ENCODE data around the gene TBL3. TPM values are rescaled to one million over a fixed set of nuclear protein-coding genes. Genes with fewer than 3 reads are reported as not detected.
A peak's percentile ranks its signal among the peaks of the same experiment; 100 is the strongest.
"Not testable (repeated sequence)": the region's sequence is repeated elsewhere in the genome, so short reads cannot be mapped to it uniquely, and the experiment has no call there.

The TBL3 gene
- total and polyA plus RNA-seq, 11 donors = 19.3 to 68.7 (median 22.0) TPM

DNA sequence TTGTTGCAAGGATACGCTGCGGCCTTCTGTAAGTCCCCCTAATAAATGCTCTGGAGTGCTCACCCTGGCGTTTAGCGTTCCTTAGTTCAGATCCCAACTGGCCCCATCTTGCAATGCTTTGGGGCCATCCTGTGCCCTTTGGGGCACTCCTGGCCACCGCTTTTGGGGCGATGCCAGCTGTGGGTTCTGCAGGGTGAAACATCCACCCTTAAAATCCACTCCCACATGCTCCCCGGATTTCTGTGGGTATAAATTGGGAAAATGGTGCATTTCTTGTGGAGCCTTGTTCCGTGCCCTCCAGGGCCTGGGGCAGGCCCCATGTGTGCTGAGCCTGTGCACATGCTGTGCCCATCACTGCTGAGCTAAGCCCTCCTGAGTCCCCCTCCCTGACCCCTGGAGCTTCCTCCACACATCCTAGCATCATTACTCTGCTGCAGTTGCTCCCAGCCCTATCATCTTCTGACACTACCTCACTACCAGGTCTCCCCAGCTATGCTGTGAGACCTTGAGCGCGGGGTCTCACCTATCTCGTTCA is 34.8 kb upstream of the TBL3 start:
- no peaks in the 10 kb centered on the region for H3K9me3 ChIP-seq
- intact Hi-C loops (cut with DNase I) = loop anchor here in 1 of 10 donors (5.0 kb wide), 1 partner anchor 75 kb away; no protein-coding TSS in a partner anchor
- H3K4me1 ChIP-seq = peaks cover 0 to 20% (median 7%) of the 10 kb centered on the region in 12 donors
- H3K27me3 ChIP-seq = no peaks in the 10 kb centered on the region
- no peak for TF ChIP-seq POLR2A (IDR thresholded peaks at IDR 0.05)
- TF ChIP-seq, protein P1, sequence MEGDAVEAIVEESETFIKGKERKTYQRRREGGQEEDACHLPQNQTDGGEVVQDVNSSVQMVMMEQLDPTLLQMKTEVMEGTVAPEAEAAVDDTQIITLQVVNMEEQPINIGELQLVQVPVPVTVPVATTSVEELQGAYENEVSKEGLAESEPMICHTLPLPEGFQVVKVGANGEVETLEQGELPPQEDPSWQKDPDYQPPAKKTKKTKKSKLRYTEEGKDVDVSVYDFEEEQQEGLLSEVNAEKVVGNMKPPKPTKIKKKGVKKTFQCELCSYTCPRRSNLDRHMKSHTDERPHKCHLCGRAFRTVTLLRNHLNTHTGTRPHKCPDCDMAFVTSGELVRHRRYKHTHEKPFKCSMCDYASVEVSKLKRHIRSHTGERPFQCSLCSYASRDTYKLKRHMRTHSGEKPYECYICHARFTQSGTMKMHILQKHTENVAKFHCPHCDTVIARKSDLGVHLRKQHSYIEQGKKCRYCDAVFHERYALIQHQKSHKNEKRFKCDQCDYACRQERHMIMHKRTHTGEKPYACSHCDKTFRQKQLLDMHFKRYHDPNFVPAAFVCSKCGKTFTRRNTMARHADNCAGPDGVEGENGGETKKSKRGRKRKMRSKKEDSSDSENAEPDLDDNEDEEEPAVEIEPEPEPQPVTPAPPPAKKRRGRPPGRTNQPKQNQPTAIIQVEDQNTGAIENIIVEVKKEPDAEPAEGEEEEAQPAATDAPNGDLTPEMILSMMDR (IDR thresholded peaks at IDR 0.05) = no peak
- H3K36me3 ChIP-seq = peaks cover 0 to 46% (median 38%) of the 10 kb centered on the region in 9 donors
- no peak overlapping the region for H3K27ac ChIP-seq
- no peak overlapping the region for H3K4me3 ChIP-seq
- no peak for ATAC-seq
- WGBS, 4 donors = 94 to 95% (median 95%) methylated on average over 11 of the region's 11 CpGs
- no peak for DNase-seq

DNA sequence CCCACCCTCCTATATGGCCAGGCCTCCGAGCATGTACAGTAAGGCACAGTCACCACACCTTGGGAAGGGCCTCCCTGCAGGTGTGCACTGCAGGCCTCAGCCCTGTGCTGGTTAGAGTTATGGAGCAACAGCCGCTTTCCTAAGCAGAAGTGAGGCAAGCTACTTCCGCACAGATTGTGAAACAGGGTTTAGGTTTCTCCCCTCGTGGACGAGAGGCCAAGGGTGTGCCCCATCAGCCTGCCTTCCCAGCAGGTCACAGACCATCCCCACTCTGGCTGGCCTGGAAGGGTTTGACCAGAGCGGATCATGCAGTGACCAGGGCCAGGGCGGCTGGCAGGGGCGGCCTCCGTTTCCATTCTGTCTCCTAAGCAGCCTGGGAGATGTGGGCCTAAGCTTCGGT is 33.5 kb upstream of the TBL3 start:
- H3K9me3 ChIP-seq = no peaks in the 10 kb centered on the region
- 92 to 99% (median 94%) methylated on average over 10 of the region's 10 CpGs for WGBS, 4 donors
- peaks cover 0 to 46% (median 38%) of the 10 kb centered on the region in 9 donors for H3K36me3 ChIP-seq
- intact Hi-C loops (cut with DNase I) = loop anchor here in 1 of 10 donors (5.0 kb wide), 1 partner anchor 76 kb away; no protein-coding TSS in a partner anchor
- H3K4me3 ChIP-seq = no peak overlapping the region
- ATAC-seq = no peak
- H3K27ac ChIP-seq = peak overlapping the region in 1 of 12 donors; percentile 75
- DNase-seq = peak in 2 of 5 donors; percentile 36 to 71
- no peak for TF ChIP-seq POLR2A (IDR thresholded peaks at IDR 0.05)
- TF ChIP-seq, protein P1 (IDR thresholded peaks at IDR 0.05) = no peak
- peaks cover 0 to 27% (median 13%) of the 10 kb centered on the region in 12 donors for H3K4me1 ChIP-seq
- no peaks in the 10 kb centered on the region for H3K27me3 ChIP-seq

DNA sequence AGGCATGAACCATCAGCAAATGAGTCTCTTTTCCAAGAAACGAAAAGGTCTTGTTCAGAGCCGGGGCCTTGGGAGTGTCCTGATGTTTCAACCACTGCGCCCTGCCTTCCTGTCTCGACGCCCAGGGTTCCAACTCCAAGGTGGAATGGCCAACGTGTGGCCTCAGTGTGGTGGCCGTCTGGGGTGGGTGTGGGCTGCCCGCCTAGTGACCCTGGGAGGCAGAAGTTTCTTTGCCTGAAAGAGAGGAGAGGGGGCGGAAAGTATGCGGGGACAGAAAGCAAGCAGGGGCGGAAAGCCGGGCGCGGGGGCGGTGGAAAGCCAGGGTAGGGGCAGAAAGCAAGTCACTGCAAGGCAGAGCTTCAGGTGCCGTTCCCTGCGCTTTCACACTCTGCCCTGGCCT is 32.9 kb upstream of the TBL3 start:
- ATAC-seq = no peak
- Histone ChIP-seq H3K36me3 (peaks cover 0 to 46% (median 38%) of the 10 kb centered on the region in 9 donors), H3K27me3 (no peaks in the 10 kb centered on the region), H3K4me1 (peaks cover 0 to 33% (median 16%) of the 10 kb centered on the region in 12 donors), H3K4me3 (no peak overlapping the region), H3K9me3 (no peaks in the 10 kb centered on the region), H3K27ac (peak overlapping the region in 1 of 12 donors; percentile 75)
- intact Hi-C loops (cut with DNase I) = loop anchor here in 1 of 10 donors (5.0 kb wide), 1 partner anchor 77 kb away; no protein-coding TSS in a partner anchor
- TF ChIP-seq, protein P1 (IDR thresholded peaks at IDR 0.05) = no peak
- no peak for TF ChIP-seq POLR2A (IDR thresholded peaks at IDR 0.05)
- 92 to 95% (median 93%) methylated on average over 17 of the region's 17 CpGs for WGBS, 4 donors
- DNase-seq = no peak

DNA sequence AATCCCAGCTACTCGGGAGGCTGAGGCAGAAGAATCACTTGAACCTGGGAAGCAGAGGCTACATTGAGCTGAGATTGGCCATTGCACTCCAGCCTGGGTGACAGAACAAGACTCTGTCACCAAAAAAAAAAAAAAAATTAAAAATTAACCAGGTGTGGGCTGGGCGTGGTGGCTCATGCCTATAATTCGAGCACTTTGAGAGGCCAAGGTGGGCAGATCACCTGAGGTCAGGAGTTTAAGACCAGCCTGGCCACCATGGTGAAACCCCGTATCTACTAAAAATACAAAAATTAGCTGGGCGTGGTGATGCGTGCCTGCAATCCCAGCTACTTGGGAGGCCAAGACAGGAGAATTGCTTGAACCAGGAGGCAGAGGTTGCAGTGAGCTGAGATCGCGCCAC is 32.0 kb upstream of the TBL3 start:
- H3K4me3 ChIP-seq, ATAC-seq, H3K27me3 ChIP-seq, H3K9me3 ChIP-seq, H3K27ac ChIP-seq, DNase-seq: not testable (repeated sequence)
- 93 to 97% (median 96%) methylated on average over 8 of the region's 8 CpGs for WGBS, 4 donors
- intact Hi-C loops (cut with DNase I) = loop anchor here in 2 of 10 donors (5.0 kb wide), 2 partner anchors 78 to 158 kb away; partner anchors contain the start of genes NUBP2 (in 1 of the 2) and SPSB3 (in 1 of the 2)
- H3K4me1 ChIP-seq = peaks cover 0 to 35% (median 16%) of the 10 kb centered on the region in 12 donors
- peaks cover 0 to 46% (median 39%) of the 10 kb centered on the region in 9 donors for H3K36me3 ChIP-seq

Data from heart left ventricle (tissue), 16 donors.